H1 (cell line): ENCODE results near the gene EXOC2. TPM values are rescaled to one million over a fixed set of nuclear protein-coding genes. Genes with fewer than 3 reads are reported as not detected.

Experiments
- CHD7 ChIP-seq: fragments of 300-600 bp; sonication (generic); IDR thresholded peaks from 2 replicates; pipeline ENCODE4 v1.7.1; 2012; ENCODE audit warnings: low read length, moderate library complexity, mild to moderate bottlenecking, inconsistent platforms; ENCODE audit not compliant: insufficient replicate concordance
- CREB1 ChIP-seq: IDR thresholded peaks from 2 replicates; pipeline ENCODE4 v1.6.1; 2012; ENCODE audit warnings: inconsistent platforms
- POU5F1 ChIP-seq: IDR thresholded peaks from 2 replicates; pipeline ENCODE4 v1.6.1; 2011; ENCODE audit warnings: low read depth, mild to moderate bottlenecking, low read length, moderate library complexity
- polyA plus RNA-seq, 7 experiments: library from polyadenylated mRNA; depleted of rRNA in 3 of 7; stranded (reverse) in 5 of 7; unstranded in 2 of 7; fragments of >200 nt in 5 of 7; fragments of 200-250 nt in 2 of 7; gene quantifications; 1 replicate in 5 of 7; 2 replicates in 1 of 7; 4 replicates in 1 of 7; pipeline versions ENCODE4 v1.2.1 to v1.2.3, GENCODE V29; 2011 to 2013; ENCODE audit warnings: missing spikeins in 2 of 7, mixed read lengths in 2 of 7
- total RNA-seq: library from RNA; stranded (reverse); fragmentation: NEBNext Ultra II Directional; extraction: Animal tissue kit (Norgen Biotek cat#: 25700); gene quantifications from 2 replicates; pipeline ENCODE4 v1.2.1, GENCODE V29; 2021

Gene EXOC2
- total and polyA plus RNA-seq, 2 of the 8 experiments (the other 6 are each of a cell fraction or from before 2014, with no cell fraction given): 25.5 to 44.4 TPM

DNA sequence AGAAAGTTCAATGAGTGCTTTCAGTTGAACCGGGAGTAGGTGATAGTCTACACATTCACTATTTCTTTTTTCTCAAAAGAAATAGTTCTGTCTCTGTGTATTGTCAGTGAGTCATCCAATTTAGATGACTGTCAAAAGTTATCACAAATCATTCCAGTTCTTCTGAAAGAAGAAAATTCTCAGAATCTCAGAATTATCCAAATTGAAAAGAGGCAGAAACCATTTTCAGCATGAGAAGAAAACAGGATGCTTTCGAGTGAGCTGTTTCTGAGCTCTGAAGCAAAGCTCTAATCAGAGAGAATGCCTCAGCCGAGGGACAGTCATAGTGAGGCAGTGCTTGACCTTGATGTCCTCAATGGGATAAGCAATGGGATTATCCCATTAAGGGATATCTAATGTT is 134.0 kb downstream of the EXOC2 start (continued):
- TF ChIP-seq CHD7: no peak
- TF ChIP-seq POU5F1: no peak
- no peak for TF ChIP-seq CREB1
